K562 (cell line): ENCODE measurements around the gene DUSP16. TPM values are rescaled to one million over a fixed set of nuclear protein-coding genes. Genes with fewer than 3 reads are reported as not detected.

Experiments
- C11orf30 ChIP-seq: fragments of 450-650 bp; IDR thresholded peaks from 2 replicates; pipeline ENCODE4 v1.6.1; 2016; ENCODE audit warnings: low read depth, mild to moderate bottlenecking
- GABPB2 ChIP-seq: fragments of 250-450 bp; sonication (Bioruptor Pico); conservative IDR thresholded peaks from 2 replicates; pipeline ENCODE4 v1.5.1; 2021; ENCODE audit warnings: mild to moderate bottlenecking
- GTF2A2 ChIP-seq: IDR thresholded peaks from 2 replicates; pipeline ENCODE4 v1.6.1; 2016; ENCODE audit warnings: mild to moderate bottlenecking, missing genetic modification characterization, missing compliant biosample characterization
- GTF2E2 ChIP-seq: fragments of 200-800 bp; sonication (Bioruptor generic); IDR thresholded peaks from 2 replicates; pipeline ENCODE4 v1.6.1; 2016; ENCODE audit warnings: missing genetic modification characterization, missing compliant biosample characterization
- MYNN ChIP-seq, 2 experiments: sonication (generic); formaldehyde crosslinking in 1 of 2; IDR thresholded peaks; 2 replicates each; pipeline versions ENCODE4 v1.5.0 to v1.6.1; 2016 to 2020; ENCODE audit warnings: antibody characterized with exemption in 1 of 2, missing genetic modification reagents in 1 of 2
- TAF15 ChIP-seq: fragments of 200-400 bp; formaldehyde crosslinking; IDR thresholded peaks from 2 replicates; pipeline ENCODE4 v1.6.1; 2017; ENCODE audit warnings: mild to moderate bottlenecking, low read depth, low read length, moderate library complexity
- polyA plus RNA-seq, 8 experiments: library from polyadenylated mRNA; depleted of rRNA in 4 of 8; stranded (reverse) in 5 of 8; unstranded in 3 of 8; fragments of >200 nt; fragmentation: Nextera tagmentation in 2 of 8; fragmentation: Illumina TruSeq in 1 of 8; extraction: Ambion mirVana in 2 of 8; extraction: Trizol in 1 of 8; gene quantifications; 2 replicates each; pipeline versions ENCODE4 v1.2.1 to v1.2.3, GENCODE V29; 2011 to 2014; ENCODE audit warnings: inconsistent platforms in 1 of 8, missing spikeins in 1 of 8
- total RNA-seq, 7 experiments: library from RNA; depleted of rRNA in 6 of 7; stranded (reverse); fragments of >200 nt in 6 of 7; fragmentation: Illumina TruSeq in 2 of 7; extraction: Trizol in 2 of 7; gene quantifications; 2 replicates each; pipeline versions ENCODE4 v1.2.1 to v1.2.3, GENCODE V29; 2011 to 2021; ENCODE audit warnings: low replicate concordance in 1 of 7
- TF ChIP-seq, protein P1 (sequence below), 3 experiments: fragments of 200-800 bp in 1 of 3; fragments of 250-450 bp in 1 of 3; fragments of 450-650 bp in 1 of 3; sonication (Bioruptor Pico) in 1 of 3; sonication (Bioruptor generic) in 1 of 3; formaldehyde crosslinking in 1 of 3; IDR thresholded peaks; 2 replicates each; pipeline versions ENCODE4 v1.6.1 to v1.8.0; 2016 to 2022; ENCODE audit warnings: mild to moderate bottlenecking in 2 of 3, missing genetic modification characterization in 2 of 3, missing compliant biosample characterization in 1 of 3, moderate library complexity in 1 of 3
- TF ChIP-seq, protein P2 (sequence below): sonication (generic); formaldehyde crosslinking; IDR thresholded peaks from 2 replicates; pipeline ENCODE4 v1.8.0; 2022; ENCODE audit warnings: mild to moderate bottlenecking, missing genetic modification reagents

The DUSP16 gene
- total and polyA plus RNA-seq, 9 of the 15 experiments (the other 6 are each of a cell fraction or from before 2014, with no cell fraction given), result 0.70 to 12.3 (median 5.7) TPM

DNA sequence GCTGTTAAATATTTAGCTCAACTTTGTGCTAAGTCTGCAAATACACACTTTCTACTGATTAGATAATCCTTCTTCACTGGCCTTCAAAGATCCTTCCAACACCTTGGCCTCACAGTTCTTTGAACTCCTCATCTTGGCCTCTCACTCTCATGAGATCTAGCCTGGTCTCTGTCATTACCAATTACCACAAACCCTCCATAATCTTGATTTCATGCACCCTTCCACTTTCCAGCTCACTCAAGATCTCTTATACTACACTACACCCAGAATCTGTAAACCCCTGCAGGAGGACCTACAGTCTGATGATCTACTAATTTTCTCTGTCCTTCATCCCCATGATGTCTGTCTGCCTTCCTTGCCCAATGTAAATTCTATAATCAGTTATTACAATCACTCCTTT, 71.1 kb downstream of the DUSP16 start (continued):
- TF ChIP-seq, protein P1, sequence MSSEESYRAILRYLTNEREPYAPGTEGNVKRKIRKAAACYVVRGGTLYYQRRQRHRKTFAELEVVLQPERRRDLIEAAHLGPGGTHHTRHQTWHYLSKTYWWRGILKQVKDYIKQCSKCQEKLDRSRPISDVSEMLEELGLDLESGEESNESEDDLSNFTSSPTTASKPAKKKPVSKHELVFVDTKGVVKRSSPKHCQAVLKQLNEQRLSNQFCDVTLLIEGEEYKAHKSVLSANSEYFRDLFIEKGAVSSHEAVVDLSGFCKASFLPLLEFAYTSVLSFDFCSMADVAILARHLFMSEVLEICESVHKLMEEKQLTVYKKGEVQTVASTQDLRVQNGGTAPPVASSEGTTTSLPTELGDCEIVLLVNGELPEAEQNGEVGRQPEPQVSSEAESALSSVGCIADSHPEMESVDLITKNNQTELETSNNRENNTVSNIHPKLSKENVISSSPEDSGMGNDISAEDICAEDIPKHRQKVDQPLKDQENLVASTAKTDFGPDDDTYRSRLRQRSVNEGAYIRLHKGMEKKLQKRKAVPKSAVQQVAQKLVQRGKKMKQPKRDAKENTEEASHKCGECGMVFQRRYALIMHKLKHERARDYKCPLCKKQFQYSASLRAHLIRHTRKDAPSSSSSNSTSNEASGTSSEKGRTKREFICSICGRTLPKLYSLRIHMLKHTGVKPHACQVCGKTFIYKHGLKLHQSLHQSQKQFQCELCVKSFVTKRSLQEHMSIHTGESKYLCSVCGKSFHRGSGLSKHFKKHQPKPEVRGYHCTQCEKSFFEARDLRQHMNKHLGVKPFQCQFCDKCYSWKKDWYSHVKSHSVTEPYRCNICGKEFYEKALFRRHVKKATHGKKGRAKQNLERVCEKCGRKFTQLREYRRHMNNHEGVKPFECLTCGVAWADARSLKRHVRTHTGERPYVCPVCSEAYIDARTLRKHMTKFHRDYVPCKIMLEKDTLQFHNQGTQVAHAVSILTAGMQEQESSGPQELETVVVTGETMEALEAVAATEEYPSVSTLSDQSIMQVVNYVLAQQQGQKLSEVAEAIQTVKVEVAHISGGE (CRISPR knock-in tag; IDR thresholded peaks at IDR 0.05), result no peak
- TF ChIP-seq TAF15, result no peak
- no peak for TF ChIP-seq GTF2A2
- TF ChIP-seq, protein P2, sequence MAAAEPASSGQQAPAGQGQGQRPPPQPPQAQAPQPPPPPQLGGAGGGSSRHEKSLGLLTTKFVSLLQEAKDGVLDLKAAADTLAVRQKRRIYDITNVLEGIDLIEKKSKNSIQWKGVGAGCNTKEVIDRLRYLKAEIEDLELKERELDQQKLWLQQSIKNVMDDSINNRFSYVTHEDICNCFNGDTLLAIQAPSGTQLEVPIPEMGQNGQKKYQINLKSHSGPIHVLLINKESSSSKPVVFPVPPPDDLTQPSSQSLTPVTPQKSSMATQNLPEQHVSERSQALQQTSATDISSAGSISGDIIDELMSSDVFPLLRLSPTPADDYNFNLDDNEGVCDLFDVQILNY (CRISPR knock-in tag), result no peak
- TF ChIP-seq GABPB2 (CRISPR knock-in tag), result no peak
- no peak for TF ChIP-seq GTF2E2 (tag)
- TF ChIP-seq C11orf30, result 0 out of 2 replicates have a peak, but pooled peaks have one; percentile 16
- no peak for TF ChIP-seq MYNN (IDR thresholded peaks at IDR 0.05)
- no peak for TF ChIP-seq MYNN (CRISPR knock-in tag; IDR thresholded peaks at IDR 0.05)
